GF-D8 (cell line): ENCODE results near the gene CPNE7.

Experiments
- DNase-seq: peaks from one replicate; lab custom pipeline; 2025; lab: John Stamatoyannopoulos, UW

CPNE7 gene

DNA sequence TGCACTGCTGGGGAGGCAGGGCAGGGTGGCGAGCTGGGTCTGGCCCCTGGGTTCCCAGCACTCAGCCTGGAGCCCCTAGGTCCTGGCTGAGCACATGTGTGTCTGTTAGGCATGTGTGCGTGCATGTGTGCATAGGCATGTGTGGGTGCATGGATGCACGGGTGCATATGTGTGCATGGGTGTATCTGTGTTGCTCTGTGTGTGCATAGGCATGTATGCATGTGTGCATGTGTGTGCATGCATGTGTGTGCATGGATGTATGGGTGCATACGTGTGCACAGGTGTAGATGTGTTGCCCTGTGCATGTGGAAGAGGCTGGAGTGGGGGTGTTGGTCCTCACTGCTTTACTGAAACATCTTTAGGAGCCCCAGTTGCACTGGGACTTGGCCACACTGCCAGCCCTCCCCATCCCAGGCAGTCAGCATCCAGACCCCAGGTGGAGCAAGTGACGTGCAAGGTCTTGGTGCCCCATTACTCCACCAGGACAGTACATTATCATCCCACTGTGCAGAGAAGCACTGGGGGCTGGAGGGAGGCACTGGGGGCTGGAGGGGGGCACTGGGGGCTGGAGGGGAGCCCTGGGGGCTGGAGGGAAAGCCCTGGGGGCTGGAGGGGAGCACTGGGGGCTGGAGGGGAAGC, 27.5 kb downstream of the CPNE7 start:
- DNase-seq, result no peak

GRCh38 chr16:89604764-89605163, 29.2 kb downstream of the CPNE7 start:
- DNase-seq, result no peak

- no peak for DNase-seq
These were observed 29.8 kb downstream of the CPNE7 start for GRCh38 chr16:89605186-89605970.

DNA sequence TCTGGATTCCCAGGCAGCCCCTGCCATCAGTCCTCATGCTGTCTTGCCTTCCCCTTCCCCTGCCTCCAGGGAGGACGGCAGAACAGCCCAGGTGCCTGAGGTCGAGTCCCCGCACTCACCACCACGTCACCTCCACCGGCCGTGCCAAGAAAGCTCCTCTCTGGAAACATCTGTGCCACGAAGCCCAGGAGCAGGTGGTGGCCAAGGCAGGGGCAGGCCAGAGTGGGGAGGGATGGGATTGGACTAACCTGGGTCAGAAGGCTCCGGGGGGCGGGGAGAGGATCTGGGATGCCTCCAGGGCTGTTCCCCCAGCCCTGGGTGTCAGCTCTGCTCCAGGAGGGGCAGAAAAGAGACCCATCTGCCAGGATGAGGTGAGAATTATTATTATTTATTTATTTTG, 30.4 kb downstream of the CPNE7 start:
- no peak for DNase-seq

- DNase-seq, result no peak
These were observed 31.9 kb downstream of the CPNE7 start for GRCh38 chr16:89607453-89607852.

DNA sequence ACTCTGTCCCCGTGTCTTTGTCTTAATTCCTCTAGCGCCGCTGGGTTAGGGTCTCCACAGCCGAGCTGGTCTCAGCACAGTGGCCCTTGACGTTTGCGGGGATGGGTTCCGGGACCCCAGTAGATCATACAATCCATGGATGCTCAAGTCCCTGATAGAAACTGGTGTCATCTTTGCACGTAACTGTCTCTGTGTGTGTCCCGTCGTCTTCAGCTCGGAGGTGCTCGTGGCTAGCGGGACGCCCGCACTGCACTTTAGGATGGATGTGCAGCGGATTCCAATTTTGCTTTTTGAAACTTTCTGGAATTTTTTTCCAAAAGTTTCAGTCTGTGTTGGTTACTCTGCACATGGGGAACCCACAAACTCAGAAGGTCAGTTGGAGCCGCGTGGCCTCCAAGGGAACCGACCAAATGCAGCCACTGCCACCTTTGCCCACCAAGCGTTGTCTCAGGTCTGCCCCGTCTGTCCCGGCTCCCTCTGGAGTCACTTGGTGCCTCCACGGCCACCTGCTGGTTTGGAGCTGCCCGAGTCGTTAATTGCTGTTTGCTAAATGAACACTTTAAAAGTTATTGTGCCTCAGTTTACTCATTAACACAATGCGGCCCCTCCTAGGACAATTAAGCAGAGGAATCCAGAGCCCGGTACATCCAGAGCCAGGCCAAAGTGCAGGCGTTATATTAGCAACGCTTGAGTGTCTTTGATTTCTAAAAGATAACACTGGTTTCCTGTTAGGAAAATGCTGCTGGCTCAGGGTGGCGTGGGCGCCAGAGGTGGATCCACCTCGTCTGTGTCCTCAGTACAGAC, 32.6 kb downstream of the CPNE7 start:
- no peak for DNase-seq

DNA sequence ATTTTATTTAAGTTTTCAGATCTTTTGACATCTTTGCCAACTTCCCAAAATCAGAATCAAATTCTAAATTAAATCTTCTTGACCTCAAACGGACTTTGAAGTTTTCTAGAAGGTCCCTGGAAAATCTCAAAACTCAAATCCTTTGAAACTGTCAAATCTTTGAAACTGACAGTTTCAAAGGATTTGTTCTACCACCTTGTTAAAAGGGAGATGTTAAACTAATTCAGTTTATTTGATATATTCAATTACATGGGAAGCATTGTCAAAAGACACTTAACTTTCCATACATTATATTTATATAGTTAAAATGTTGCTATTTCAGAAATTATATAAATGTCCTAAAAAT, 34.5 kb downstream of the CPNE7 start:
- DNase-seq, result no peak

- DNase-seq, result no peak
These were observed 37.0 kb downstream of the CPNE7 start for GRCh38 chr16:89612415-89613166.

- peak; percentile 68 for DNase-seq
These were observed 37.8 kb downstream of the CPNE7 start, which contains the start of gene DPEP1 for GRCh38 chr16:89613231-89613953. Gene DPEP1 (plus strand): TSS chr16:89613642. CDS start chr16:89630411, 16,769 bp downstream.

- no peak for DNase-seq
These were observed 38.4 kb downstream of the CPNE7 start for GRCh38 chr16:89613954-89614459.

GRCh38 chr16:89615176-89615575, 39.6 kb downstream of the CPNE7 start:
- no peak for DNase-seq

DNA sequence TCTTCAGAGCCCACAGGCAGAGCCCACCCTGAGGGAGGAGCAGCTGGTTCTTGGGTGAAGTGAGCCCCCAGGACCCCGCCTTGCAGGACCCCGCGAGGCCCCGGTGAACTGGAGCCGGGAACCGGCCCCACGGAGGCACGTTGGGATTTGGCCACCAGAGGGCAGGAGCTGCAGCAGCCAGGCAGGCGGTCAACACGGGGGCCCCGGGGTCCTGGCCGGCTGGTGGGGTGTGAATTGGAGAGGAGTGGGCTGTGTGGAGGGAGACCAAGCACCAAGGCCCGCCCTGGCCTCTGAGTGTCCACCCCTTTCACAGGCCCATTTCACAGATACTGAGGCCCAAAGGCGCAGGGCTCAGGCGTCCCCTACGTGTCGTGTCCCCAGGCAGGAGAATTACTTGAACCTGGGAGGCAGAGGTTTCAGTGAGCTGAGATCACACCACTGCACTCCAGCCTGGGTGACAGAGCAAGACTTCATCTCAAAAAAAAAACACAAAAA, 40.1 kb downstream of the CPNE7 start:
- DNase-seq, result no peak

- no peak for DNase-seq
These were observed 41.1 kb downstream of the CPNE7 start for GRCh38 chr16:89616623-89617022.

GRCh38 chr16:89617036-89617435, 41.5 kb downstream of the CPNE7 start:
- no peak for DNase-seq

DNA sequence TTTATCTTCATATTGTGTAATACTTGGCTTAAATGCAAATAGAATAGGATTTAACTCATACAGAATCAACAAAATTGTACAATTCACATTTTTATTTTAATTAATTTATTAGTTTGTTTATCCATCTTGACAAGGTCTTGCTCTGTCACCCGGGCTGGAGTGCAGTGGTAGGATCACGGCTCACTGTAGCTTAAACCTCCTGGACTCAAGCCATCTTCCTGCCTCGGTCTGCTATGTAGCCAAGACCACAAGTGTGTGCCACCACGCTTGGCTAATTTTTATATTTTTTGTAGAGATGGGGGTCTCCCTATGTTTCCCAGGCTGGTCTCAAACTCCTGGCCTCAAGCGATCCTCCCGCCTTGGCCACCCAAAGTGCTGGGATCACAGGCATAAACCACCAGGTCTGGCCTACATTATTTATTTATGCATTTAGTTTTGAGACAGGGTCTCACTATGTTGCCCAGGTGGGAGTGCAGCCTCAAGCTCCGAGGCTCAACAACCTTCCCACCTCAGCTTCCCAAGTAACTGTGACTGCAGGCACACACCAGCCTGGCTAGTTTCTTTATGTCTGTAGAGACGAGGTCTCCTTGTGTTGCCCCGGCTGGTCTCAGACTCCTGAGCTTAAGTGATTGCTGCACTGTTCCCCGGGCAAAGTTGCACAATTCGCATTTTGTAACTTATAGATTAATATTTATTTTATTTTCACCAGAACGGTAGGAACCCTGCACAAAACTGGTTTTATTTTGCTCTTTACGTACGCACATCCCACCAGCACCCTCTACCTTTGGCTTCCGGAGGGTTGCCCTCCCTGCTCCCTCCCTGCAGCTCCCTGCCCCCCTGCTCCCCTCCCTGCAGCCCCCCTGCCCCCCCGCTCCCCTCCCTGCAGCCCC, 42.8 kb downstream of the CPNE7 start:
- DNase-seq, result peak; percentile 23

- DNase-seq, result no peak
These were observed 44.3 kb downstream of the CPNE7 start for GRCh38 chr16:89619840-89620239.

- no peak for DNase-seq
These were observed 44.9 kb downstream of the CPNE7 start for GRCh38 chr16:89620406-89620841.

DNA sequence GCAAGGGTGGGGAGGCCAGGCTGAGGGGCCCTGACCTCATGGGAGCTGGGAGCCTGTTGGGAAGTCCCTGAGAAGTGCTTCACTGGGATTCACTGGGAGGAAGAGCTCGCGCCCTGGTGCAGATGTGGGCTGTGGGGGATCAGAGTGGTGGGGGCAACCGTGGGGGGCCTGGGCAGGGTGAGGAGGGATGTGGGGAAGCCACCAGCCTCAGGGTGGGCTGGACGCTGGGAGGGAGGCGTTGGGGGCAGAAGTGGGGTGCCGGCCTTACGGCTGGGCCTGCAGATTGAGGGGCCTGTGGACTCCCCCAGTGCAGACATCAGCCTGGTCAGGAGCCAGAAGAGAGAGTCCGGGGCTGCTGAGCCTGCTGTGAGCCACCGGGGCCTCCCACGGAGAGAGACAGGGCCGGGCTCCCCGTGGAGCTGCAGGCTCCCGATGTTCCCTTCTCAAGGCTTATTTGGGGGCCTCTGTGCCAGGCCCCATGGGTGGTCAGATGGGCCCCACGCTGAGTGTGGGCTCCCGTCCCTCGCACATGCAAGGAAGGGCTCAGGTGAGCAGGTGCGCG, 45.7 kb downstream of the CPNE7 start:
- no peak for DNase-seq

DNA sequence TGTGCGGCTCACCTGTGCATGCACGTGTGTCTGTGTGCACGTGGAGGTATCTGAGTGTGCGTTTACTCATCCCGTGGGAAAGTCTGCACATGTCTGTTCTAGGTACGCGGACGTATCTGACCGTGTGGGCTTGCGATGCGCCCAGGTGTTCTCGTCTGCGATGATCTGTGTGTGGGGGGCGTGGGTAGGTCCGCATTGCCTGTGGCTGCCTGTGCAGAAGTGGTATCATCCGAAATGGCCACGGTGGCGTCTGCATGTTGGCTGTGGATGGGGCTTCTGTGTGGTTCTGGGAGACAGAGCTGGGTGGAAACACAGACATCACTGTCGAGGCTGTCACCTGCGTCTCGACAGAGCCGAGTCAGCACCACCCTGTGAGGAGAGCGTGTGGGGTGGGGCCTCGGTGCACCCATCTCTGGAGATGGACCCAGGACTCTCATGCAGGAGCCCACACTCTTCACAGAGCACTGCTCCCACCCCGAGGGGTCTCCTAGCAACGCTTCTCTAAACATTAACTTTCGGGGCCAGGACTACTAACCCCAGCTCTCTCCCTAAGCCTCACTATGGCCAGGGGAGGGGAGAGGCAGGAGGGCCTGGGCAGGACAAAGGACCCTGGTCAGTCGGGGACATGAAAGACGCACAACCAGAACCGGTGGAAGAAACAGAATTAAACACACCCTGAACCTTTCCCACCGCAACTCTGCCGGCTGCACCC, 46.3 kb downstream of the CPNE7 start:
- no peak for DNase-seq
